Naive thymus-derived CD8-positive, alpha-beta T cell (primary cell): Measurements from ENCODE around the gene DCAF5. TPM values are rescaled to one million over a fixed set of nuclear protein-coding genes. Genes with fewer than 3 reads are reported as not detected.
A peak's percentile ranks its signal among the peaks of the same experiment; 100 is the strongest.

ENCODE experiments used
- ATAC-seq, 2 donors: fragments of 150-1000 bp; cut with Tn5 transposase in 1 of 2; sonication (Bioruptor Pico), chemical (Tn5 transposase) in 1 of 2; 1 replicate in 1 of 2; 2 replicates in 1 of 2; pipeline ENCODE4 v1.10.0; 2021; ENCODE audit warnings: mild to moderate bottlenecking in 2 of 2, moderate library complexity in 2 of 2
- POLR2A ChIA-PET: fragments of 350-600 bp; sonication (Branson Sonifier 250); formaldehyde crosslinking; loops from one replicate; lab custom pipeline; 2021; ENCODE audit warnings: antibody characterized with exemption; lab: Charles Lee
- DNase-seq, 10 donors: peaks; one replicate each; pipeline versions ENCODE4 v3.0.0 to v3.0.0-alpha.2; 2020 to 2022
- H3K27ac Mint-ChIP-seq, 10 donors: one replicate each; pipeline ENCODE4 v1.8.0; 2020 to 2022; ENCODE audit warnings: mild to moderate bottlenecking in 10 of 10, mixed read lengths in 10 of 10, moderate library complexity in 4 of 10, inconsistent platforms in 1 of 10
- H3K27me3 Mint-ChIP-seq, 5 donors: one replicate each; pipeline ENCODE4 v1.8.0; 2021 to 2022; ENCODE audit warnings: mixed read lengths in 5 of 5
- H3K36me3 Mint-ChIP-seq, 3 donors: one replicate each; pipeline ENCODE4 v1.8.0; 2020 to 2022; ENCODE audit warnings: mixed read lengths in 3 of 3, mild to moderate bottlenecking in 2 of 3, inconsistent platforms in 1 of 3
- H3K4me1 Mint-ChIP-seq, 4 donors: one replicate each; pipeline ENCODE4 v1.8.0; 2021 to 2022; ENCODE audit warnings: mixed read lengths in 4 of 4
- H3K4me3 Mint-ChIP-seq, 10 donors: one replicate each; pipeline ENCODE4 v1.8.0; 2020 to 2022; ENCODE audit warnings: mild to moderate bottlenecking in 10 of 10, mixed read lengths in 10 of 10, moderate library complexity in 6 of 10, inconsistent platforms in 1 of 10
- H3K9me3 Mint-ChIP-seq, 9 donors: one replicate each; pipeline ENCODE4 v1.8.0; 2020 to 2022; ENCODE audit warnings: mixed read lengths in 9 of 9, mild to moderate bottlenecking in 3 of 9, inconsistent platforms in 1 of 9, moderate library complexity in 1 of 9
- polyA plus RNA-seq, 3 donors: library from polyadenylated mRNA; unstranded; fragments of 300-500 nt; fragmentation: Illumina TruSeq; gene quantifications; one replicate each; pipeline ENCODE4 v1.2.3, GENCODE V29; 2021
- total RNA-seq, 8 experiments: library from RNA in 2 of 8; stranded (reverse) in 2 of 8; gene quantifications; one replicate each; pipeline ENCODE4 v1.2.3 and lab custom pipeline; 2021 to 2026

DCAF5 gene
- total and polyA plus RNA-seq, 5 experiments from 2014 or later: 73.1 to 87.2 (median 78.8) TPM

- POLR2A ChIA-PET: no interaction called here
- no peaks in the 10 kb centered on the region for H3K9me3 Mint-ChIP-seq
- H3K4me1 Mint-ChIP-seq: peaks cover 16 to 41% (median 37%) of the 10 kb centered on the region in 4 donors
- DNase-seq (no peak), ATAC-seq (no peak)
- peak overlapping the region in 5 of 10 donors; percentile 33 to 57 (median 44) for H3K27ac Mint-ChIP-seq
- no peak overlapping the region for H3K4me3 Mint-ChIP-seq
- no peaks in the 10 kb centered on the region for H3K27me3 Mint-ChIP-seq
- H3K36me3 Mint-ChIP-seq: peaks cover 3 to 95% (median 11%) of the 10 kb centered on the region in 3 donors
These were observed 37.3 kb downstream of the DCAF5 start for GRCh38 chr14:69115407-69116185.

DNA sequence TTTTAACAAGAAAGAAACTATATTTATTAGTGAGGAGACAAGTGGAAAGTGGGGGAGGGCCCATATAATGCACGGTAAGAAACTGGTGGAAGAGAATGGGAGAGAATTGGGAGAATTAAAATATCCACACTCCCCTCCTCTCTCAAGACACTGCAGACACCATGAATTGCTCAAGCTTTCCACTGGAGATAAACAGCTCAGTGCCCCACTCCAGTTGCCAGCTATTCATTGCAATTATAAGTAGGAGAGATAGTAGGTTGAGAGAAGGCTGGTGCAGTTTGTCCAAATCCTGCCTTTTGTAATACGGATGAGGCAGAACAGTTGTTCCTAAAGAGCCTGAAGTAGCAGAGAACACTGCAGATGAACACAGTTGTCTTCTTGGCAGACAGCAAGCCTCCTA, 38.2 kb downstream of the DCAF5 start:
- no peak for ATAC-seq
- peaks cover 16 to 37% (median 31%) of the 10 kb centered on the region in 4 donors for H3K4me1 Mint-ChIP-seq
- no peaks in the 10 kb centered on the region for H3K27me3 Mint-ChIP-seq
- H3K27ac Mint-ChIP-seq: no peak overlapping the region
- H3K4me3 Mint-ChIP-seq: no peak overlapping the region
- H3K9me3 Mint-ChIP-seq: no peaks in the 10 kb centered on the region
- POLR2A ChIA-PET: no interaction called here
- DNase-seq: no peak
- peaks cover 3 to 94% (median 11%) of the 10 kb centered on the region in 3 donors for H3K36me3 Mint-ChIP-seq

- Mint-ChIP-seq H3K36me3 (peaks cover 0 to 78% (median 3%) of the 10 kb centered on the region in 3 donors), H3K27me3 (no peaks in the 10 kb centered on the region), H3K9me3 (no peaks in the 10 kb centered on the region), H3K27ac (peak overlapping the region in 2 of 10 donors; percentile 10 to 24), H3K4me1 (peaks cover 3 to 13% (median 5%) of the 10 kb centered on the region in 4 donors), H3K4me3 (no peak overlapping the region)
- ATAC-seq (no peak), DNase-seq (no peak)
- POLR2A ChIA-PET: interaction anchor here (0.6 kb wide), 1 partner anchor 11 kb away, joined by 4 read pairs; no protein-coding TSS in a partner anchor
These were observed 44.6 kb downstream of the DCAF5 start for GRCh38 chr14:69108358-69108757.

GRCh38 chr14:69107407-69108003, 45.4 kb downstream of the DCAF5 start:
- Mint-ChIP-seq H3K4me3 (no peak overlapping the region), H3K27me3 (no peaks in the 10 kb centered on the region), H3K4me1 (peaks cover 3 to 9% (median 4%) of the 10 kb centered on the region in 4 donors), H3K9me3 (no peaks in the 10 kb centered on the region), H3K36me3 (peaks cover 0 to 79% (median 2%) of the 10 kb centered on the region in 3 donors), H3K27ac (peak overlapping the region in 5 of 10 donors; percentile 10 to 66 (median 29))
- POLR2A ChIA-PET: interaction anchor here (0.6 kb wide), 2 partner anchors 196 to 226 kb away, joined by 3 read pairs; no protein-coding TSS in a partner anchor
- ATAC-seq: peak; percentile 67 to 68
- DNase-seq: peak in 8 of 10 donors; percentile 17 to 65 (median 48)

GRCh38 chr14:69106451-69106850, 46.5 kb downstream of the DCAF5 start:
- POLR2A ChIA-PET: no interaction called here
- DNase-seq (no peak), ATAC-seq (no peak)
- Mint-ChIP-seq H3K4me3 (no peak overlapping the region), H3K27me3 (no peaks in the 10 kb centered on the region), H3K4me1 (peaks cover 4 to 14% (median 6%) of the 10 kb centered on the region in 4 donors), H3K27ac (no peak overlapping the region), H3K36me3 (peaks cover 0 to 73% (median 2%) of the 10 kb centered on the region in 3 donors), H3K9me3 (no peaks in the 10 kb centered on the region)

- no peak overlapping the region for H3K4me3 Mint-ChIP-seq
- no peak for ATAC-seq
- H3K27ac Mint-ChIP-seq: peak overlapping the region in 1 of 10 donors; percentile 72
- H3K9me3 Mint-ChIP-seq: no peaks in the 10 kb centered on the region
- no peaks in the 10 kb centered on the region for H3K27me3 Mint-ChIP-seq
- no peak for DNase-seq
- H3K36me3 Mint-ChIP-seq: peaks cover 0 to 64% (median 0%) of the 10 kb centered on the region in 3 donors
- H3K4me1 Mint-ChIP-seq: peaks cover 5 to 17% (median 7%) of the 10 kb centered on the region in 4 donors
- POLR2A ChIA-PET: no interaction called here
These were observed 47.6 kb downstream of the DCAF5 start for GRCh38 chr14:69105326-69105725.

- no peak overlapping the region for H3K4me3 Mint-ChIP-seq
- H3K9me3 Mint-ChIP-seq: no peaks in the 10 kb centered on the region
- no peaks in the 10 kb centered on the region for H3K27me3 Mint-ChIP-seq
- H3K4me1 Mint-ChIP-seq: peaks cover 7 to 18% (median 9%) of the 10 kb centered on the region in 4 donors
- H3K27ac Mint-ChIP-seq: peak overlapping the region in 7 of 10 donors; percentile 6 to 71 (median 33)
- DNase-seq (peak in 2 of 10 donors; percentile 6 to 8), ATAC-seq (peak in 1 of 2 donors; percentile 53)
- POLR2A ChIA-PET: interaction anchor here (0.6 kb wide), 1 partner anchor 9 kb away, joined by 3 read pairs; no protein-coding TSS in a partner anchor
- peaks cover 0 to 47% (median 0%) of the 10 kb centered on the region in 3 donors for H3K36me3 Mint-ChIP-seq
These were observed 51.5 kb downstream of the DCAF5 start for GRCh38 chr14:69101331-69101826.

DNA sequence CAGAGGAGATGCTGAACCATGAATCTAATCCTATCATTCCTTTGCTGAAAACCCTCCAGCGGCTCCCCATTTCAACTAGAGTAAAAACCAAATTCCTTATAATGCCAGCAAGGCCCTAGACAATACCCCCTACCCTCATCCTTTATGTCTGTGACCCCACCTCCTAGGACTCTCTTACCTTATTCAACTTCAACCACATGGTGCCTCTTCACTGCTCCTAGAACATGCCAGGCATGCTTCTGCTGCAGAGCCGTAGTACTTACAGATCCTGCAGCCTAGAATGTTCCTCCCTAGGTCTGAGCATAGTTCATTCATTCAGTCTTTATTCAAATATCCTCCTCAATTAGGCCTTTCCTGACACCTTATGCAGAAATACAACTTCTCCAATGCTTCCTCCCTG, 54.9 kb downstream of the DCAF5 start:
- H3K36me3 Mint-ChIP-seq: peaks cover 0 to 49% (median 0%) of the 10 kb centered on the region in 3 donors
- no peaks in the 10 kb centered on the region for H3K9me3 Mint-ChIP-seq
- ATAC-seq (no peak), DNase-seq (no peak)
- H3K27me3 Mint-ChIP-seq: no peaks in the 10 kb centered on the region
- POLR2A ChIA-PET: no interaction called here
- peak overlapping the region in 6 of 10 donors; percentile 2 to 60 (median 30) for H3K27ac Mint-ChIP-seq
- H3K4me1 Mint-ChIP-seq: peaks cover 15 to 26% (median 22%) of the 10 kb centered on the region in 4 donors
- no peak overlapping the region for H3K4me3 Mint-ChIP-seq

GRCh38 chr14:69096781-69097475, 56.0 kb downstream of the DCAF5 start:
- Mint-ChIP-seq H3K4me3 (no peak overlapping the region), H3K27me3 (no peaks in the 10 kb centered on the region), H3K4me1 (peaks cover 14 to 25% (median 19%) of the 10 kb centered on the region in 4 donors), H3K27ac (peak overlapping the region in 4 of 10 donors; percentile 12 to 71 (median 62)), H3K9me3 (no peaks in the 10 kb centered on the region), H3K36me3 (peaks cover 0 to 51% (median 0%) of the 10 kb centered on the region in 3 donors)
- POLR2A ChIA-PET: interaction anchor here (0.7 kb wide), 1 partner anchor 11 kb away, joined by 4 read pairs; no protein-coding TSS in a partner anchor
- ATAC-seq (no peak), DNase-seq (no peak)

- peak overlapping the region in 1 of 10 donors; percentile 61 for H3K27ac Mint-ChIP-seq
- POLR2A ChIA-PET: no interaction called here
- H3K9me3 Mint-ChIP-seq: no peaks in the 10 kb centered on the region
- no peaks in the 10 kb centered on the region for H3K27me3 Mint-ChIP-seq
- H3K4me3 Mint-ChIP-seq: no peak overlapping the region
- peaks cover 4 to 54% (median 5%) of the 10 kb centered on the region in 3 donors for H3K36me3 Mint-ChIP-seq
- peaks cover 15 to 20% (median 18%) of the 10 kb centered on the region in 4 donors for H3K4me1 Mint-ChIP-seq
- ATAC-seq: no peak
- DNase-seq: no peak
These were observed 56.7 kb downstream of the DCAF5 start for GRCh38 chr14:69096246-69096645.

GRCh38 chr14:69094481-69094880, 58.4 kb downstream of the DCAF5 start:
- Mint-ChIP-seq H3K27ac (peak overlapping the region in 8 of 10 donors; percentile 0 to 78 (median 55)), H3K27me3 (no peaks in the 10 kb centered on the region), H3K36me3 (peaks cover 5 to 70% (median 6%) of the 10 kb centered on the region in 3 donors), H3K4me1 (peaks cover 16 to 20% (median 18%) of the 10 kb centered on the region in 4 donors), H3K4me3 (no peak overlapping the region), H3K9me3 (no peaks in the 10 kb centered on the region)
- DNase-seq (no peak), ATAC-seq (no peak)
- POLR2A ChIA-PET: no interaction called here
